C4-2B (cell line): ENCODE measurements around the gene SLC29A4.
"Not testable (repeated sequence)": the region's sequence is repeated elsewhere in the genome, so short reads cannot be mapped to it uniquely, and the experiment has no call there.

ENCODE experiments used
- H3K27ac ChIP-seq: fragments of 450-650 bp; 2 replicates; pipeline ENCODE4 v1.5.1; 2017
- ZFX ChIP-seq: fragments of 450-650 bp; IDR thresholded peaks from 2 replicates; pipeline ENCODE4 v1.6.1; 2017
- TF ChIP-seq, protein P1 (sequence below): fragments of 450-650 bp; conservative IDR thresholded peaks from 2 replicates; pipeline ENCODE4 v1.5.1; 2017; ENCODE audit warnings: mild to moderate bottlenecking

SLC29A4 gene, protein sequence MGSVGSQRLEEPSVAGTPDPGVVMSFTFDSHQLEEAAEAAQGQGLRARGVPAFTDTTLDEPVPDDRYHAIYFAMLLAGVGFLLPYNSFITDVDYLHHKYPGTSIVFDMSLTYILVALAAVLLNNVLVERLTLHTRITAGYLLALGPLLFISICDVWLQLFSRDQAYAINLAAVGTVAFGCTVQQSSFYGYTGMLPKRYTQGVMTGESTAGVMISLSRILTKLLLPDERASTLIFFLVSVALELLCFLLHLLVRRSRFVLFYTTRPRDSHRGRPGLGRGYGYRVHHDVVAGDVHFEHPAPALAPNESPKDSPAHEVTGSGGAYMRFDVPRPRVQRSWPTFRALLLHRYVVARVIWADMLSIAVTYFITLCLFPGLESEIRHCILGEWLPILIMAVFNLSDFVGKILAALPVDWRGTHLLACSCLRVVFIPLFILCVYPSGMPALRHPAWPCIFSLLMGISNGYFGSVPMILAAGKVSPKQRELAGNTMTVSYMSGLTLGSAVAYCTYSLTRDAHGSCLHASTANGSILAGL

GRCh38 chr7:5282543-5283316 is at the start of gene SLC29A4:
TSS of gene SLC29A4 (plus strand) at chr7:5282943. CDS start at chr7:5287817, 4,874 bp downstream.
- no peak for TF ChIP-seq ZFX
- TF ChIP-seq, protein P1, sequence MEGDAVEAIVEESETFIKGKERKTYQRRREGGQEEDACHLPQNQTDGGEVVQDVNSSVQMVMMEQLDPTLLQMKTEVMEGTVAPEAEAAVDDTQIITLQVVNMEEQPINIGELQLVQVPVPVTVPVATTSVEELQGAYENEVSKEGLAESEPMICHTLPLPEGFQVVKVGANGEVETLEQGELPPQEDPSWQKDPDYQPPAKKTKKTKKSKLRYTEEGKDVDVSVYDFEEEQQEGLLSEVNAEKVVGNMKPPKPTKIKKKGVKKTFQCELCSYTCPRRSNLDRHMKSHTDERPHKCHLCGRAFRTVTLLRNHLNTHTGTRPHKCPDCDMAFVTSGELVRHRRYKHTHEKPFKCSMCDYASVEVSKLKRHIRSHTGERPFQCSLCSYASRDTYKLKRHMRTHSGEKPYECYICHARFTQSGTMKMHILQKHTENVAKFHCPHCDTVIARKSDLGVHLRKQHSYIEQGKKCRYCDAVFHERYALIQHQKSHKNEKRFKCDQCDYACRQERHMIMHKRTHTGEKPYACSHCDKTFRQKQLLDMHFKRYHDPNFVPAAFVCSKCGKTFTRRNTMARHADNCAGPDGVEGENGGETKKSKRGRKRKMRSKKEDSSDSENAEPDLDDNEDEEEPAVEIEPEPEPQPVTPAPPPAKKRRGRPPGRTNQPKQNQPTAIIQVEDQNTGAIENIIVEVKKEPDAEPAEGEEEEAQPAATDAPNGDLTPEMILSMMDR, result no peak
- H3K27ac ChIP-seq, result no peak within 1 kb of the TSS

GRCh38 chr7:5234852-5235831 is 47.6 kb upstream of the SLC29A4 start:
- no peak overlapping the region for H3K27ac ChIP-seq
- TF ChIP-seq, protein P1, result no peak
- TF ChIP-seq ZFX, result no peak

GRCh38 chr7:5237286-5237685 is 45.5 kb upstream of the SLC29A4 start:
- peak overlapping the region; percentile 4 for H3K27ac ChIP-seq
- TF ChIP-seq, protein P1, result no peak
- TF ChIP-seq ZFX, result no peak

DNA sequence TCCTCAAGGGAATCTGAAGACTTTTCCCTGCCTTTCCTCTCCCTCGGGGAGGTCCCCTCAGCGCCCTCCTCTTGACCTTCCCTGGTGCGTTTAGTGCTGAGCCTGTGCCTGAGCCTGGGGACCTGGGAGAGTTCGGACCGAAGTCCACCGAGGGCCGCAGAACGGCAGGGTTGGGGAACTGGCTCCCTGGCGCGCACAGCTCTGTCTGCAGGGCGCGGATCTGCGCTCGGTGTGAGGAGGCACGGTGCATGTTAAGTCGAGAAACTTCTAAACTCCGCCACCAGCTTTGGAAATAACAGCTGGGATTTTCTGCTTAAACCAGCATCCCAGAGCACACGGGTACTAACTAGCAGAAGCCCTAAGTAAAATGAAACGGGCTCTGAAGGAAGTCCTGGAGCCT is 44.2 kb upstream of the SLC29A4 start:
- no peak overlapping the region for H3K27ac ChIP-seq
- TF ChIP-seq, protein P1, result no peak
- no peak for TF ChIP-seq ZFX

GRCh38 chr7:5243261-5243660 is 39.5 kb upstream of the SLC29A4 start:
- H3K27ac ChIP-seq, result no peak overlapping the region

GRCh38 chr7:5248201-5248885 is 34.4 kb upstream of the SLC29A4 start:
- TF ChIP-seq, protein P1, result no peak
- TF ChIP-seq ZFX, result no peak
- H3K27ac ChIP-seq, result no peak overlapping the region

More at GRCh38 chr7:5243261-5243660, 39.5 kb upstream of the SLC29A4 start:
- TF ChIP-seq, protein P1, result no peak
- TF ChIP-seq ZFX, result no peak

DNA sequence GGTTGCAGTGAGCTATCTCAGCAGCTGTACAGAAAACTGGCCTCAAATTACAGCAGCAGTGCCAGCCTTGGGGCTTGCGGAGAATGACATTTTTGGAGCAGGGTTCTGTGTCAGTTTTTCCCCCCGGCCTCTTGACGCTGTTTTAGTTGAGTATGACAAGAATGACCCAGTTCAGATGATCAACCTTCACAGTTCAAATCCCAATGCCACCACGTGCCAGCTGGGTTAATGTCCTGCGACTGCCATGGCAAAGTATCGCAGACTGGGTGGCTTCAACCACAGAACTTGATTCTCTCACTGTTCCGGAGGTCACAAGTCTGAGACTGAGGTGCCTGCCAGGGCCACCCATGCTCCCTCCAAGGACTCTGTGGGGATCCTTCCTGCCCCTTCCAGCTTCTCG is 32.0 kb upstream of the SLC29A4 start:
- not testable (repeated sequence) for H3K27ac ChIP-seq

- not testable (repeated sequence) for H3K27ac ChIP-seq
Measured at GRCh38 chr7:5253529-5253928, 29.2 kb upstream of the SLC29A4 start.

DNA sequence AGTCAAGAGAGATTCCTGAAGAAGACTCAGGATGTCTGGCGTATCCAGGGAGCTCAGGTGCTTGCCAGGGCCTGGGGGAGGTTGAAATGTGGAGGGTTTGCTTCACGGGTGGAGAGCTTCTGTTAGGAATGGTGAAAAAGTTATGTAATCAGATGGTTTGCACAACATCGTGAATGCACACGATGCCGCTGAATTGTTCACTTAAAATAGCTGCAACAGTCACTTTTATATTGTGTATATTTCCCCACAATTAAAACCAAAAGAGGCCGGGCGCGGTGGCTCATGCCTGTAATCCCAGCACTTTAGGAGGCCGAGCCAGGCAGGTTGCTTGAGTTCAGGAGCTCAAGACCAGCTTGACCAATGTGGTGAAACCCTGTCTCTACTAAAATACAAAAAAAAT is 28.4 kb upstream of the SLC29A4 start:
- not testable (repeated sequence) for H3K27ac ChIP-seq
